CD1c-positive myeloid dendritic cell (primary cell): ENCODE data around the gene NTRK3.

Source experiments
- DNase-seq: peaks from one replicate; pipeline ENCODE4 v3.0.0-alpha.2; 2016; ENCODE audit errors: extremely low spot score

Gene NTRK3

DNA sequence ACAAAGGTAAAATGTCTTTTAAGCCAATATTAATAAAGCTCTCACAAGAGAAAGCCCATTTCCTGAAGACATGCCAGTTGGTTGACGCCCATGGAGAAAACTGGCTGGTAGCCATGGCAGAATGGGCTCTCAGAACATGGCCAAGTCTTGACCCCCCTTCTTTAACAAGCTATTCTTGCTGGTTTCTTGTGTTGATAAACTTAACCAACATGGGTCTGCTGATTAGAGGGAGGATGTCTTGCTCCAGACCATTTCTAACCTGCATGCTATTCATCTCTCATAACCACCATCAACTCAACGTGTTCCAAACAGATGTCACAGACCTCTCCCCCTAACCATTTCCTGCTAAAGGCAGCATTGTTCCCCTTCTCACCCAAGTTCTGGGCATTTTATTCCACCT lies 25.7 kb downstream of the NTRK3 start:
- DNase-seq = no peak

DNA sequence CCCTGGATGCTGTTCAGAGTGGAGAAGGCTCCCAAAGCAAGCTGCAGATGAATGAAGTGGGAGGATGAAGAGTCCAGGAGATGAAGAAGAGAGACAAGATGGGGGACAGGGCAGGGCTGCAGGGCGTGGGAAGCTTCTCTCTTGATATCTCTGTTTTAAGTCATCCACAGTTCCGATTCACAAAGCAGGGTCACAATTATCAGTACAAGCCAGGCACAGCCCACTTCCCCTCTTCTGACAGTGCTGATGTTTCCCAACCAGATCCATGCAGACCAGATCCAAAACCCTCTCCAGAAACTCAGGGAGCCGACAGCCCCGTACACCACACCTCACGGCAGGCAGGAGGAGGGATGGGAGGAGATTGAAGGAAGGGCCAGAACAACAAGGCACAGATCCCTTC lies 31.1 kb downstream of the NTRK3 start:
- no peak for DNase-seq

DNA sequence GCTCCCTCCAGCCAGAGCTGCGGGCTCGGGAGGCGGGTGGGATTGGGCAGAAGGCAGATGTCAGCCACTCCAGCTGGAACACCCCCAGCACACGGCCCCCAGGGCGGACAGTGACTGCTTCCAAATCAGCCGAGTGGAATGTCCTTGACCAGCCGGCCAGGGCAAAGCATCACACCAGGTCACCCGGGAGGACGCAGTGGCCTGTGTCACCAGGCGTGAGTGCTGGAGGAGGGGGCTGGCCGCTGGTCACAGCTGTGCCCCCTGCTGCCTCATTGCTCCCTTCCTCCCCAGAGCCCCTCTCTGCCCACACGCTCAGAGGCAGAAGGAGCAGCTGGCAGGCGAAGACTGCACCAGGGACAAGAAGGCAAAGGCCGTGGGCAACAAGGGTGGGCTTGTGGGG lies 33.5 kb downstream of the NTRK3 start:
- no peak for DNase-seq

DNA sequence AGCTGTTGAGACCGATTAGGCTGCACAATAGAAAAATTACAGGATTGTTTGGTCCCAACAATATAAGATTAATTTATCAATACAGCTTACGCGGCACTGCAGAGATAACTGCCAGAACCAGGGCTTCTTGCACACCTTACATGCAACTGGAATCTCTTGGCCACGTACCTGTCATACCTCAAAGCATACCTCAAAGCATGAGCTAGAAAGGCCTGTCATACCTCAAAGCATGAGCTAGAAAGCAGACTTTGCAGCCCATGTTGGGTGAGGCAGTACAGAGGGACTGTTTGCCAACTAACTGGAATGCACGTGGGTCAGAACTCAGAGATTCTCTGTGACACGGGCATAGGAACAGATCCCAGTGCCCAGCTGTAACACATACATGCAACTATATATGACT lies 34.7 kb downstream of the NTRK3 start:
- DNase-seq = no peak

DNA sequence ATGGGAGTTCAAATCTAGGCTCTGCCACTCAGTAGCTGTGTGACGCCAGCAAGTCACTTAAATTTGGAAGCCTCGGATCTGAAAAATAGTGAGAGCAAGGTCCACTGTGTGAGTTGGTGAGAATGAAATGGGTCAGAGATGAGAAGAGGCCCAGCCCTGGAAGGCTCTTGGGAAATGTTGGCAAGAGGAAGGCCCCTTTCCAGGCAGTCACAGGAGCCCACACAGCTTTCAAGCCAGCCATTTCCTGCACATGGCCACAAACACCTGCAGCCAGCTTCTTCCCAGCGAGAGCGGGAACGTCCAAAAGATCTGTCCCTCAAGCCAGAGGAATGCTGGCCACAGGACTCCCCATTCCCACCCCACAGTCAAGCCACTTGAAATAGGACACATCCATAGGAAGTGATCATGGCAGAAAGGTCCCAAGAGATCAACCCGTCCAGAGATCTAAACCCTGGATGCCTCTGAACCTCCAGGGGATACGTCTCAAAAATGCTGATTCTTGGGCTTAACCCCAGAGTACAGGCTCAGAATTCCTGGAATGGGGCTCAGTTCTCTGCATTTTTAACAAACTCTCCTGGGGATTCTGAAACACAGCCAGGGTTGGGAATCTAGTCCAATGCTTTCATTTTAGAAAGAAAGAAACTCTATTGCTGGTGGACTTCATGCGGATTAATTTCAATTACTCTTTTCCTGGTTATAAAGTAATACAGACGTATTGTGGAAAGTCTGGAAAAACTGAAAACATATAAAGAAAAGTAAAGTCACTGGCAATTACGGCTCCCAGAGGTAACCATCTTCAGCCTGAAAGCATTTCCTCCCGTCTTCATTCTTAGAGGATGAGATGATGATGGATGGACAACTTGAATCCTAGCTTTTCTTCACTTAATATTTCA lies 35.9 kb downstream of the NTRK3 start:
- no peak for DNase-seq

DNA sequence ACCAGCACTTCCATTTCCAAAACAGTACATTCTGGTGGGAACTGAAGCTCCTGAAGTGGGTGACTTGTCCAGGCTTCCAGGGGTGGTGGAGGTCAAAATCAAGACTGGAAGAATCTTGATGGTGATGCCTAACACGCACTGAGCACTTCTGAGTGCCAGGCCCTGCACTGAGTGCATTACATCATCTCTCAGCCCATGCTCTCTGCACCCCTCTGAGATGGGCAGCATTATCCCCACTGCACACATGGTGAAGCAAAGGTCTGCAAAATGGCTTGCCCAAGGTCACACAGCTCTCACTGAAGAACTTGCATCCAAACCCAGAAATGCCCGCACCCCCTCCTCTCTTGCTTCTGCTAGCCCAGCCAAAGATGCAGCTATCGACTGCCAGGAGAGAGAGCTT lies 36.9 kb downstream of the NTRK3 start:
- no peak for DNase-seq

DNA sequence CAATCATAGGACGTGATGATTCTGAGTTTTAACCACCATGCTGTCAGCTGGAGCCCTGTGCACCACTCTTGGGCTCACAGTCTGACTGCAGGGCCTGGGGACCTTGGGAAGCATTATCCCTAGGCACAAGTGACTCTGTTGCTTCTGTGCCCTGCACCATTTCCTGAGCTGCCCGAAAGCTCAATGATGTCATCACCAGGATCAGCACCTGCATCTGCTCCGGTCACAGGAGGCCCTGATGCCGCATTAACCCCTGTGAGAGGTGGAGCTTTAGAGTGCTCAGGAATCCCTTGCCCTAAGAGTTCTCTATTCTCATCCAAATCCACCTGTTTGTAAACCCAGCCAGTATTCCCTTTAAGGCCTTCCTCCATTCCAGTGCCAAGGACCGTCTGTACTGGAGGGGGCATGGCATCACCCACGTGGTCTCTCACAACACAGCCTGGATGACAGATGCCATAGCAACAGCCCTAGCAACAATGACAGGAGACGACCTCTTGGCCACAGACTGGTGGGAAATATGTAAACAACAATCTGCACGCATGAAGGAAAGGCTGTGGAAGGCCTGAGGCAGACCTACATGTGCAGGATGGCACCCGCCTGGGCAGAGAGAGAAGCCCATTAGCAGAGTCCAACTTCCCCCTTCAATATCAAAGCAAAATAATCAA lies 37.9 kb downstream of the NTRK3 start:
- DNase-seq = no peak

DNA sequence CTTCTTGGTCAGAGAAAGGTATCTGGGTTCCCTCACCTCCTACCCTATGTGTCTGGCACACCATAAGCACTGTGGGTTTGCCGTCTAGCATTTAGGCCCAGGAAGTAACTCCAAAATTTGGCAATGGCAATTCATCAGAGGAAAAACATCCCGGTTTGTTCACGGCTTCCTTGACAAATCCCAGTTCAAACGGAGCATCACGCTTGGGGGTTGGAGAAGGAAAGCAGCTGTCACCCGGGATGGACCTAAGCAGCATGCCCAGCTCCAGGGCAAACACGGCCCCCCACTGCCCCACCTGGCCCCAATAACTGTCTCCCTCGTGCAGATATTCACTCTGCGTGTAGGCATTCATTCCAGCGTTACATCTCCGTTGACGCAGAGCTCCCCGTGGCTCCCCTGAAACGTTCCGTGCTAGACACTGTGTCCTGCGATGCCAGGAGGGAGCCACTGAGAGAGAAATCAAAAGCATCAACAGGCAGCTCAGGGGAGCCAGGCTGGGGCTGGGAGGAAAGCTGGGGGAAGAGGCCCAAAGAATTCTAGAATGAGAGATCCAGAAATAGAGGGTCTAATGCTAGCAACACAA lies 41.4 kb downstream of the NTRK3 start:
- DNase-seq = no peak

DNA sequence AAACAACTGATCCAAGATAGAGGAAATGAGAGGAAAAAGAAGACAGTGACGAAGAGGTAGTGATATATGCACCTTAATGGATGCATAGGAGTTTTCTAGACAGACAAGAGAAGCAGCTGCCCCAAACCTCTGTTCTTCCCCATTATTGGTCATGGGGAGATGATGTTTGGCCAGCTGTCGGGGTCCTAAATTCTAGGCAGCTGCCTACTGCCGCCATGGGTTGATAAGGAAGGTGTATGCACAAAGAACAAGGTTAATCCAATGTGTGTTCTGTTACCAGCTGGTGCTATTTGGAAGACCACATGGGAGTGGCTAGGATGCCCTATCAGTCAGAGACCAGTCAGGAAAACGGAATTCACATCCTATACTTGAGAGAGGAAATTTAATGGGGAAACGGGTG lies 47.4 kb downstream of the NTRK3 start:
- no peak for DNase-seq

DNA sequence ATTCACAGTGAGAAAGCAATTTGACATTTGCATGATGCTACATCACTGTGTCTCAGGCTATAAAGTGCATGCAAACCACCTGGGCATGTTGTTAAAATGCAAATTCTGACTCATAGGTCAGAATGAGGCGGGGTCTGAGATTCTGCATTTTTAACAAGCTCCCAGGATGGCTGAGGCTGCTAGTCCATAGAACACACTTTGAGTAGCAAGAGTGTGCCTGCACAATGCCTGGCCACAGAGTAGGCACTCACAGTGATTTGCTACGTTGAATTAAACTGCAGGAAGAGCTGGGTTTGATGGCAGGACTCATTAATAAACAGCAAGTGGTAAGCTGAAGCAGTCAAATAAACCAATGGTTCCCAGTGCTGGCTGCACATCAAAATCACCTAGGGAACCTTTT lies 48.1 kb downstream of the NTRK3 start:
- DNase-seq = no peak

DNA sequence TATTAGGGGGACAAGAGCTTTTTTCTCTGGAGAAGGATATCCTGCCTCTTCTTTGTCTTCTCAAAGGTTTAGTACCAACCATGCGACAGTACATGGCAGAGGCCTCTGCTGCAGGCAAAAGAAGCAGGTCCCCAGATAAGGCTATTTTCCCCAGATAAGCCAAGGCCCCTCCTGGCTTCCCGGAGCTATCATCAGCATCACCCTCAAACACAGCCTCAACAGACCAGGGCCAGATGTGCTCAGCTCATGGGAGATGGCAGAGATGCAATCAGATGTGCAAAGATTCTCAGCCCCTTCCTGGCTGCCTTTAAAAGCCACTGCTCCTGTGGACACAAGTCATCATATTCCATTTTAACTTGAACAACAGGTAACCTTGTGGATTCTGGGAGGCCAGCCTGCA lies 49.0 kb downstream of the NTRK3 start:
- DNase-seq = no peak

DNA sequence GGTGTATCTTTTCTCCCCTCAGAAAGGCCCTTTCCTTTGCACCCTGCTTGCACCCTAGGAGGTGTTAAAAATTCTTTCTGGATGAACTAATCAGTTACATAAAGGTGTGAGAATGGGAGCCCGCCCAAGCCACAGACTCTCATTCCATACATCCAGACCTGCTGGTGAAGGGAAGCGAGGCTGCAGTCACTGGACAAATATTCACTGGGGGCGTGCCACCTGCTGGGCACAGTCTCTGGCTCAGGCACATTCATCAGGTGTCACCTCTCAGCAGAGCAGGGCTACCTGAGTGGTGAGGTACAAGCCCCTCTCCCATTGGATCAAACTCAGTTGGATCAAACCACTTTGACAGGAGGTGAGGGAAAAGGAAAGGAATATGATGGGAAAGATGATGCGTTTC lies 52.0 kb downstream of the NTRK3 start:
- DNase-seq = no peak

DNA sequence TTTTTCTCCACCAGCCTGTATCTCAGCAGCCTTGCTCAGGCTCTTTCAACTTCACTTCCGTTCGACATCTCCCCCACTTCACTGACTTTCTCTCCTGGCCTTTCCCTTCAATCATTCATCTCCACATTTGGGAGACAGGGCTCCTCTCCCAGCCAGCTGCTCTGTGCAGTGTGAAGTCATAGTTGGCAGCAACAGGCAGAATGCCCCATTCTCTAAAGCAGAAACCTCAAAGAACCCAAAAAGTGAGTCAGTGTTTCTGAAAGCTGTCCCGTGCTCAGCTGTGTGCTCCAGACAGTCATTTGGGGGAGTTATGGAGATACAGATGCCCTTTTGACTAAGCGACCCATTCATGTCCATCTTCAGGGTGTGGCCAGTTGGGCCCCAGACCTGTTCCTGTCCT lies 54.3 kb downstream of the NTRK3 start:
- no peak for DNase-seq

DNA sequence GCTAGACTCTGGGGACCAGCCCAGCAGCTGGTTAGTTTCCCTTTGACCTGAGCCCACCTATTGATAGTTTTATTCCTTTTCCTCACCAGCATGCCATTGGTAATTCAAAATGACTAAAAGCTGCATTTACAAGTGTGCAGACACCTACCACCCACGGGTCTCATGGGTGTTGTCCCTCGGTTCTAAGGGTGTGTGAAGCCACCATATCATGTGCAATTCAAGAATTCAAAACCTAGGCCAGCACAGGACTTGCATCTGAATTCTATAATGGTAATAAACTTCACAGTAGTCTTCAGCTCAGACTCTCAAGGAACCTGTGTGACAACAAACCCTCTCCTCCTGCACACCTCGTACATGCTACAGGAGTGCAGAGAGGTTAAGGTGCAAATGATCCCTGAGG lies 55.3 kb downstream of the NTRK3 start:
- DNase-seq = no peak

DNA sequence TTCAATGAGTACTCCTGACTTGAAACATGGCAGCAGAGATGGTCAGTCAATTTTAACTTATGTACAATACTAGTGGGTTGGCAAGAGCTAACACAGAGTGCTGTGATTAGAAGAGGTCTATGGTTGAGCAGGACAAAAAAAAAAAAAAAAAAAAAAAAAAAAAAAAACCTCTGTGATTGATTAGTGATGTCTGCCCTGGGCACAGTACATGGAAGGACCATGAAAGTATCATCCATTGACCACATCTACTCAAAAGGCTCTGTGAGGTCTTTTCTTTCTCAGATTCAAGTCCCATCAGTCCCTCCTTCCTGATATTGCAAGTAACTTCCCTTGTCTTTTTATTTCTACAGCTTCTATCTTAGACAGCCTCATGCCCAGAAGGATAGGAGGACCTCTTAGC lies 59.6 kb downstream of the NTRK3 start:
- DNase-seq = no peak

DNA sequence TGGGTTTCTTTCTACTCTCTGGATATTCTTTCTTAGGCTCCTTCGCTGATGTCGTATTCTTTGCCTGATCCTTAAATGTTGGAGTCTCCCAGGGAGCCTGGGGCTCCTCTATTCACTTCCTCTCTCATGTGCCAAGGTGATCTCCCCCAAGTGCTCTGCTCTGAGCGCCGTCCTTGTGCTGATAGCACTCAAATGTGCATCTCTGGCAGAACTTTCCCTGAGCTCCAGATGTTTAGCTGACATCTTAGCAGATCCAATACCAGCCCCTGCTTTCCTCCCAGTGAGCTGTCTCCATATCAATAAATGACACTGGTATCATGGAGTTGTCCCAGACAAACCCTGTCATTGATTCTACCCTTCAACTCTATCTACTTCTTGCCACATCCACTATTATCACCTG lies 62.4 kb downstream of the NTRK3 start:
- DNase-seq = no peak

DNA sequence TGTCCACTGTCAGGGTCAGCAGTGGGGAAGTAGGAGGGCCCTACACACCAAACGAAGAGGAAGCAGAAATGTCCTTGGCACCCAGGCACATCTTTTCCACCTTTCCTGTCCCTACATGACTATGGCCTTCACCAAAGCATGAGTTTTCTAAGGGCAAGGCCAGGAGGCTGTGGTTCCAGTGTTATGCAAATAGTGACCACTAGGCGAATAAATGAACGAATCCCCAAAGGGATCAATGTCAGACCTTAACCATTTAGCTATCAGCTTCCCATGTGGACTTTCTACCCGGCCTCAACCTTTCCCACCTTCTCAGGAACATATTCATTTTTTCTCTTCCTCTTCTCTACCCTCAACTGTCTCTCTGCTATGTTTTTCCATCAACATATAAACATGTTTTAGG lies 63.1 kb downstream of the NTRK3 start:
- no peak for DNase-seq

DNA sequence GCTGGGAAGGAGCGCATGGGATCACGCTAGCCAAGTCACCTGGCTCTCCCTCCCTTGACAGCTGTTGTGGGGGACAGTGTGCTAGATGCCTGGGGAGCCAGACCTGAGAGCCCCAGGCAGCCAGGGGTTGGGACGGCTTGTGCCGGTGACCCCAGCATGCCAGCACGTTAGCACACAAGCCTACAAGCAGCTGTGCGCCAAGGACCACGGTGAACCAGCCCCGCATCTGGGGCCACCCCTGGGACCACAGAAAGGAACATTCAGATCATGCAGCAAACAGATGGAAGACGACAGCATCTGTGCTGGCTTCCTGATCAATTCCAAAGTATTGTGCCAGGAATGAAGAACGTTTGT lies 64.8 kb downstream of the NTRK3 start:
- DNase-seq = no peak

DNA sequence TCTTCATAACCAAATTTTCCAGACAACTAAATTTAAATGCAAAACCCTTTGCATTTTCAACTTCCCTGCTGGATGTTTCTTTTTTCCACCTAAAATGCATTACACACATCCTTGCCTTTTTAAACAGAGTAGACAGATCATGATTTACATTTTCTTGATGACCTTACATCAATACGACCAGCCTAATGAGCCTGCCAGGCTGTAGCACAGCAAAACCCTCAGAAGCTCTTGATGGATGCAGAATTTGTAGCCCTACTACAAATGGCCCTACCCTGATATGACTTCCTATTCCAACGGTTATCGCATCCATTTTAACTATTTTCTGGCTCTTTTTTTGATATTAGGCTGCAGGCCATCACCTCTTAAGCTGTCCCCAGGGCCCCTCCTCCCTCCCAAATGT lies 66.3 kb downstream of the NTRK3 start:
- DNase-seq = no peak

DNA sequence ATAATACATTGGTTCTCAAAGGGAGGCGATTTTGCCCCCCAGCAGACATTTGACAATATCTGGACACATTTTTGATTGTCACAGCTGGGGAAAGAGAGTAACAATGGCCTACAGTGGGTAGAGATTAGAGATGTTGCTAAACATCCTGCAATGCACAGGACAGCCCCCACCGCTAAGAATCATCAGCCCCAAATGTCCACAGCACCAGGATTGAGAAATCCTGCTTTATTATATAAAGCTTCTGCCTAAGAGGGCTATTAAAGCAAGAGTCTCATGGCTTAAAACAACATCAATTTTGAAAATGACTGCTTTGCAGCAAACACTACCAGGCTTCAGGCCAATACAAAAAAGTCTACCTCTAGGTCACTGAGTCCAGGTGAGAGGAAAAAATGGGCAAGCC lies 68.2 kb downstream of the NTRK3 start:
- DNase-seq = no peak

DNA sequence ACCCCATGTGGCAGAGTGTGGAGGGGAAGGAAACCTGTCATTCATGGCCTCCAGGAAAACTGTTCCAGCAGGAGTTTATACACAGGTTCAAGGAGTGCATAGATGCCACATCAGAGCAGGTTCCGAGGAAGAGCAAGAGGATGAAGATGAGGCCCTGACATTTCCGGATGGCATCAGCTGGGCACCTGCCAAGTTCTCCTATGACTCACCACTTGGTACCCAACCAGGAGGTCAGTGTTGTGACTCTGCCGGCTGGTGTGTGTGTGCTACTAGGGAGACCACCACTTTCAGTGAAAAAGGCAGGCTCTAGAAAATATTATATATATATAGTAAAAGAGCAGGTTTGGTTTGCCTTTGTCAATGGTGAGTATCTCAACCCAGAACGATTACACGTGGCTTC lies 69.3 kb downstream of the NTRK3 start:
- DNase-seq = no peak

DNA sequence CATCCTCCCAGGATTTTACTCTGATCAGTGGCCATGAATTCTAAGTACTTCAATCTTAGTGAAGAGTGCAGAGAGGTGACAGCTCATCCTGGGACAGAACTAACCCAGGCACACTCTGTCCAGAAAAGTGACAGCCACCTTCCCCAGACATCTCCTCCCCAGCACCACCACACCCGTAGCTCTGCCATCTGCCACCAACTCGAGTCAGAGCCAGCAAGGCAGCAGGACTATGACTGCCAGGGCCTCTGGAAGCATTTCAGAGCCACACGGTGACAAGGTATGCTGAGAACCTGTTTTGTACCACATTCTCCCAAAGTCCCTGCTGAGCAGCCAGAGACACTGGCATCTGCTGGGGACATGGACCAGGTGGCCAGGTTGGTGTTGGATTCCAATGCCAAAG lies 71.0 kb downstream of the NTRK3 start:
- no peak for DNase-seq

DNA sequence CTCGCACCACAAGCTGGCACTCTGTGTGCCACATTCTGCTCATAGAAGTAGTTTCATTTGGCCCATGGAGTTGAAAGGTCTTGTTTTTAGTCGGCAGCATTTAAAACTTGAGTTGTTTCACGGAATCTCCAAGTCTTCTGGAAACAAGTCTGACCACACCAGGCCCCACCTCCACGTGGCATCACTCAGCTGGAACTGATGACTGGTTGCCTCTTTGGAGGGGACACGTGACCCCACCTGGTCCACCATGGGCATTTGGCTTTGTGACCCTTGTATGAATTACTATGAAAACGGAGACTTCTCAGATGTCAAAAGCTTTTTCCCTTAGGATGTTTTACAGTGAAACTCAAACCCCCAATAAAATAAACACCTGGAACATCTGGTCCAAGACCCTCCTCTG lies 74.9 kb downstream of the NTRK3 start:
- DNase-seq = no peak
